NCI-H1417 (cell line): ENCODE measurements around the gene CORO6.
A peak's percentile ranks its signal among the peaks of the same experiment; 100 is the strongest.

Experiments used
- DNase-seq, 3 experiments: peaks; one replicate each; lab custom pipeline; 2025; lab: John Stamatoyannopoulos, UW

Gene CORO6

GRCh38 chr17:29565643-29566472, 56.9 kb downstream of the CORO6 start:
- peak; percentile 82 to 96 (median 86) for DNase-seq
